Measurements from ENCODE around the gene RAB36. TPM values are rescaled to one million over a fixed set of nuclear protein-coding genes. Genes with fewer than 3 reads are reported as not detected.

Gene RAB36
- total RNA-seq, 4 donors from 2014 or later: 5.0 to 10.8 (median 8.2) TPM

GRCh38 chr22:23105919-23106318, 39.4 kb upstream of the RAB36 start:
- Histone ChIP-seq H3K9me3 (no peaks in the 10 kb centered on the region), H3K4me1 (peaks cover under 1 to 32% (median 8%) of the 10 kb centered on the region in 4 donors), H3K27ac (replicated peaks in 1 of 4) (no peak overlapping the region), H3K36me3 (peaks cover 0 to 14% (median 6%) of the 10 kb centered on the region in 4 donors), H3K27me3 (no peaks in the 10 kb centered on the region), H3K4me3 (no peak overlapping the region)
- no peak for TF ChIP-seq CTCF (IDR thresholded peaks at IDR 0.05)
- TF ChIP-seq POLR2A (IDR thresholded peaks at IDR 0.05; ENCODE audit: low read depth): no peak
- no peak for TF ChIP-seq EP300 (IDR thresholded peaks at IDR 0.05)
- TF ChIP-seq POLR2AphosphoS5 (IDR thresholded peaks at IDR 0.05): no peak
- WGBS: 100% methylated on average over 4 of the region's 5 CpGs
- no peak for DNase-seq (ENCODE audit: extremely low spot score)
- intact Hi-C loops (cut with DNase I): no loop called here

- Histone ChIP-seq H3K27me3 (no peaks in the 10 kb centered on the region), H3K27ac (replicated peaks in 1 of 4) (no peak overlapping the region), H3K36me3 (peaks cover 0 to 15% (median 7%) of the 10 kb centered on the region in 4 donors), H3K4me3 (no peak overlapping the region), H3K9me3 (no peaks in the 10 kb centered on the region), H3K4me1 (peaks cover 0 to 30% (median 8%) of the 10 kb centered on the region in 4 donors)
- intact Hi-C loops (cut with DNase I): no loop called here
- no peak for DNase-seq (ENCODE audit: extremely low spot score)
- no peak for TF ChIP-seq POLR2AphosphoS5 (IDR thresholded peaks at IDR 0.05)
- TF ChIP-seq CTCF (IDR thresholded peaks at IDR 0.05): no peak
- no peak for TF ChIP-seq POLR2A (IDR thresholded peaks at IDR 0.05; ENCODE audit: low read depth)
- no peak for TF ChIP-seq EP300 (IDR thresholded peaks at IDR 0.05)
- 92% methylated on average over 4 of the region's 4 CpGs for WGBS
These were observed 38.9 kb upstream of the RAB36 start for GRCh38 chr22:23106344-23106743.

GRCh38 chr22:23106906-23107367, 38.3 kb upstream of the RAB36 start:
- Histone ChIP-seq H3K27ac (replicated peaks in 1 of 4) (no peak overlapping the region), H3K4me1 (peaks cover 0 to 25% (median 8%) of the 10 kb centered on the region in 4 donors), H3K36me3 (peaks cover 0 to 16% (median 7%) of the 10 kb centered on the region in 4 donors), H3K4me3 (no peak overlapping the region), H3K9me3 (no peaks in the 10 kb centered on the region), H3K27me3 (no peaks in the 10 kb centered on the region)
- TF ChIP-seq CTCF (IDR thresholded peaks at IDR 0.05) (no peak), EP300 (IDR thresholded peaks at IDR 0.05) (no peak), POLR2AphosphoS5 (IDR thresholded peaks at IDR 0.05) (no peak), POLR2A (IDR thresholded peaks at IDR 0.05; ENCODE audit: low read depth) (no peak)
- intact Hi-C loops (cut with DNase I): no loop called here
- 94% methylated on average over 3 of the region's 8 CpGs for WGBS
- no peak for DNase-seq (ENCODE audit: extremely low spot score)

- intact Hi-C loops (cut with DNase I): no loop called here
These were observed 37.6 kb upstream of the RAB36 start for GRCh38 chr22:23107487-23108248.

More at GRCh38 chr22:23107487-23108248, 37.6 kb upstream of the RAB36 start:
- DNase-seq (ENCODE audit: extremely low spot score): no peak
- no peak for TF ChIP-seq EP300 (IDR thresholded peaks at IDR 0.05)
- no peak for TF ChIP-seq CTCF (IDR thresholded peaks at IDR 0.05)
- TF ChIP-seq POLR2A (IDR thresholded peaks at IDR 0.05; ENCODE audit: low read depth): no peak
- no peak for TF ChIP-seq POLR2AphosphoS5 (IDR thresholded peaks at IDR 0.05)
- Histone ChIP-seq H3K27me3 (no peaks in the 10 kb centered on the region), H3K36me3 (peaks cover 0 to 16% (median 7%) of the 10 kb centered on the region in 4 donors), H3K27ac (replicated peaks in 1 of 4) (no peak overlapping the region), H3K4me1 (peaks cover 0 to 19% (median 5%) of the 10 kb centered on the region in 4 donors), H3K9me3 (no peaks in the 10 kb centered on the region), H3K4me3 (no peak overlapping the region)
- 82% methylated on average over 8 of the region's 17 CpGs for WGBS

Data from esophagus muscularis mucosa (tissue), 4 donors.